NCI-H748 treated with DMSO at 0.1 percent for 48 hours (cell line): ENCODE measurements around the gene FMNL3.

Experiments
- DNase-seq: peaks from one replicate; lab custom pipeline; 2025; lab: John Stamatoyannopoulos, UW

The FMNL3 gene

GRCh38 chr12:49603721-49604120 is 103.5 kb downstream of the FMNL3 start:
- no peak for DNase-seq

DNA sequence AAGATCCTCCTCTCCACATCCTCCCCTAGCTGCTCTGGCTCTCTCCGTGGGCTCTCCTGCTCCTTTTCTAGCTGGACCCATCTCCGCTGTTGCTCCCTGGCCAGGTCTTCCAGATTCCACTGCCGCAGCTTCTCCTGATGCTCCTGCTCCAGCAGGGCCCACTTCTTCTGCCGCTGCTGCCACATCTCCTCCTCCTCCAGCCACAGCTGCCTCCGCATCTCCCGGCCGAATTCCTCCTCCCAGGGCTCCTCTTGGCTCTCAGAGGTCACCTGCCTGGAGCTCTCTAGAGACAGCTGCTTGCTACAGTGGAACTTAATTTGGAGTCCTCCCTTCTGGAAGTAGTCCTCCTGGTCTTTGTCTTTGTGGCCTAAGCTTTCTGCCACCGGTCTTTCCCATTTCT is 107.2 kb downstream of the FMNL3 start:
- no peak for DNase-seq

DNA sequence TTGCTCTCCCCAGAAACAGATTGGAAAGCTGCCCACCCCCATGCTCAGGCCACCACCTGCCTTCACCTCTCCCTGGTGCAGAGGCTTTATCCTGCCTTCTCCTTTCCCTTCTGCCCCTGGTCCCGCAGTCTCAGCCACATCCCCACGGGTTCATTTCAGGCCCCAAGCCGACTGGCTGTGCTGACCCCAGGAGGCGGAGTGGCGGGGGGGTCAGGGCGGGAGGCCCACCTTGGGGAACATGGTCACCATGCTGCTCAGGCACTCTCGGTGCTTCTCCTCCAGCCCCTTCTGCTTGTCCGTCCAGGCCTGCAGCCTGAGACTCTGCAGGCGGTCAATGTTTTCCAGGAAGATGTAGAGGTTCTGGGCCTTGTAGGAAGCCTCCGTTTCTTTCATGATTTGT is 108.7 kb downstream of the FMNL3 start:
- DNase-seq: no peak

DNA sequence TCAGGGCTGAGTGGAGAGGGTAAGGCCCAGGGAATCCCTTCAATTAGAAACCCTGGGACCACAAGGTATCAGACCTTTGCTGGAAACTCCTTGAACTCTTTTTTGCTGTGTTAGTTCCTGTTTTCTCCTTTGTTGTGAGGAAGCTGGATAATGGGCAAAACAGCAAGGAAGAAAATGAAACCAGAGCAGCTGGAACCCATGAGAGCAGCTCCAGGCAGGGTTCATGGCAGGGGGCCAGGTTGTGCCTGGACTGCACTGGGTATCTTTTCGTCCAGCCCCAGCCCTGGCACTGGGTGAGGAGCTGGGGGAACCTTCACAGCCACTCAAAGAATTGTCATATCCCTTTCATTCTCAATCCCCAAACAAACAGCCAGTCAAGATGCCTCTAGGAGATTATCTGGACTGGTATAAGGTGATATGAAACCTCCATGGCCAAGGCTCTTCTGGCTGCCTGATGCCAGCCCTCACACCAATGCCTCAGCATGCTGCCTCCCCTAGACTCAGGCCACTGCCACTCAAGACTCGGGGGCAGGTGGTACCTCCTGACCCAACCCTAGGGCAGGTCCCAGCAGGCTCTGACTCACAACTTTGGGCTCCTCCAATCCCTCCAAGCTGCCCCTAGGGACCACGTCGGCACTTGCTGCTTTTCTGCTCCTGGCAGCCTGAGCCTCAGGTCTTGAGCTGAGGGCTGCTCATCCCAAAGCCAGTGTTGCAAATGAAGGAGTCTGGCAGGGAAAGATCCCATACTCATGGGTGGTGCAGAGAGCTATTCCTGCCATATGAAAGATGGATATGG is 118.3 kb downstream of the FMNL3 start:
- no peak for DNase-seq

DNA sequence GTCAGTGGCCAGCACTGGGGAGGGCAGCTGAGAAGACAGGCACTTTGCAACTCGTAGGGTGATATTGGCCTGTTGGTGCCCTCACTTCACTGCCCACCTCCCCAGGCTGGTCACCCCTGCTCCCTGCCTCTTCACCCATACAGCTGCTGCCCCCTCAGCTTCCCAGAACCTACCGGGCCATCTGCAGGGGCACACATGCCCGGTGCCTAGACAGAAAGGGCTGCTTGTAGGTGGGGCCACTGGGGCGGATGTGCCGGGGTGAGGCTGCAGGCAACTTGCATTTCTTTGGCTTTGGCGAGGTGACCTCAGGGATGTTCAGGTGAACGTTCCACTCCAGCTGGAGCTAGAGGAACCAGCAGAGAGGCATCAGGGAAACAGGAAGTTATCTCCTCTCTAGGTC is 118.9 kb downstream of the FMNL3 start:
- DNase-seq: no peak

GRCh38 chr12:49587174-49587908 is 119.9 kb downstream of the FMNL3 start:
- no peak for DNase-seq
